ENCODE measurements around the gene YIPF1. TPM values are rescaled to one million over a fixed set of nuclear protein-coding genes. Genes with fewer than 3 reads are reported as not detected.

Gene YIPF1
- total RNA-seq = 13.4 and 14.9 TPM in 2 replicates

DNA sequence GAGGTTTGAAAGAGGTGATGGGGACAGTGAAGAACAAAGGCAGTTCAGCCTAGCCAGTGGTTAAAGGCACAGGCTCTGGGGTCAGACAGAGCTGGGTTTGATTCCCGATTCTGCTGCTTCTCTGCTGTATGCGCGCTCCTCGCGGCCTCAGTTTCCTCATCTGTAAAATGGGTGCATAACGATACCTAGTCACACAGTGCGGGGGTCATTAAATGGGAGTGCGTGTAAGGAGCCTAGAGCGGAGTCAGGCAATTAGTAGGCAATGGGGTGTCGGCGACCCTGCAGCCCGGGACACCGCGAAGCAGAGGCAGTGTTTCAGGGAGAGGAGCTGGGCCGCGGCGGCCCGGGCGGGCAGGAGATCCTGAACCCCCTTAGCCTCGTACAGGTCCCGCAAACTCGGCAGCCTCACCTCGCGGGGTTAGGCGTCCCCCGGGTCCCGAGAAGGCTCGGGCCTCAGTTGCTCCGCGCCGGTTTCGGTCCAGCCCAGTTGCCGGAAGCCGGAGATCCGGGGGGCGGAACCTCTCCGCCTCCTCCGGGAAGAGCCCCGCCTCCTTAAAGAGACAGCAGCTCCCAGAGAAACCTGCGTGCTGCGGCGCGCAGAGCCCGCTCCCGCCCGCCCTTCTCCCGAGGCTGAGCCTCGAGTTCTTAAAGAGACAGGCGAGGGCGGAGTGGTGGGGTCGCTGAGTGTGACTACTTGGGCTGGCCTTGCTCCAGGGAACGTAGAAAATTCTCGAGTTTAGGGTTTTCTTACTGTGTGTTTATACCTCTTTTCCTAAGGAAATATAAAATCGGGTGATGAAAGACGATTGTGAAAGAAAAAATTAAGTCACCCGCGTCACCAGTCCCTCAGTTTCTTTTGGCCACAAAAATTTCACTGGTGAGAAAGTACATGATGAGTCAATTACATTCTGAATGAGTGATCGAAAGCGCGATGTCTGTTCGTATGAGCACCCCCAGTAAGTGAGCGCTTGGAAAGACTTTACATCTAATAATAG lies at the start of gene YIPF1:
Gene YIPF1, minus strand, starts transcription at position 494 of the 995 bp plus-strand sequence. CDS start 860 bp downstream, outside the sequence.
- peak; percentile 88 for DNase-seq

GRCh38 chr1:53938136-53938830 lies 48.7 kb upstream of the YIPF1 start:
- no peak for DNase-seq

- DNase-seq = no peak
Observed at GRCh38 chr1:53936430-53936829, 46.8 kb upstream of the YIPF1 start.

DNA sequence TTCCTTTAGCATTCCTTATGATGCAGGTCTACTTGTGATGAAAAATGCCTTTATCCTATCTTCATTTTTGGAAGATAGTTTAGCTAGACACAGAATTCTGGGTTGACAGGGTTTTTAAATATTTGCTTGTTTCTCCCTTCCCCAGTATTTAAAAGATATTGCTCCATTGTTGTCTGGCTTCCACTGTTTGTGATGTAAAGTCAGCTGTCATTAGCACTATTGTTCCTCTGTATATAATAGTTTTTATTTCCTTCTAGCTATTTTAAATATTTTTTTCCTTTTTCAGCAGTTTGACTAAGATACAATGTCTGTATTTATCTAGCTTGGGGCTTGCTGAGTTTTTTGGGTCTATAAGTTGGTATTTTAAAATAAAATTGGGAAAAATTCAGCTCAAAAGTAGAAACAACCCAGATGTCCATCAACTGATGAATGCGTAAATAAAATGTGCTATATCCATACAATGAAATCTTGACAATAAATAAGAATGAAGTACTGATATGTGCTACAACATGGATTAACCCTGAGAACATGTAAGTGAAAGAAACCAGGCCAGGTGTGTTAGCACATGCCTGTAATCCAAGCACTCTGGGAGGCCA lies 44.7 kb upstream of the YIPF1 start:
- no peak for DNase-seq

GRCh38 chr1:53931523-53931922 lies 41.9 kb upstream of the YIPF1 start:
- no peak for DNase-seq

DNA sequence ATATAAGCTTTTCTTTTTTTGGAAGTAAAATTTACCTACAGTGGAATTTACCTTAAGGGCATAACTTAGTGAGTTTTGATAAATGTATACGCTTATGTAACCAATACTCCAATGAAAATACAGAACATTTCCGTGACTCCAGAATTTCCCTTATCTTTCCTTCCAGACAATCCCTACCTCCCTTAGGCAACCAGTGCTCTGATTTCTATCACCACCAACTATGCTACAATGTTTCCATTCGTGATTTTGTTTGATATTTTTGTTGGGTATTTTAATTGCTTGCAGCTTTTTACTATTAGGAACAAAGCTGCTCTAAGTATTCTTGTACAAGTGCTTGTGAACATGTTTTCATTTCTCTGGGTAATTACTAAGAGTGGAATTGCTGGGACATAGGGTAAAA lies 41.3 kb upstream of the YIPF1 start:
- DNase-seq = no peak

GRCh38 chr1:53929246-53929960 lies 39.8 kb upstream of the YIPF1 start:
- DNase-seq = no peak

- DNase-seq = no peak
Observed at GRCh38 chr1:53927376-53927881, 37.8 kb upstream of the YIPF1 start.

DNA sequence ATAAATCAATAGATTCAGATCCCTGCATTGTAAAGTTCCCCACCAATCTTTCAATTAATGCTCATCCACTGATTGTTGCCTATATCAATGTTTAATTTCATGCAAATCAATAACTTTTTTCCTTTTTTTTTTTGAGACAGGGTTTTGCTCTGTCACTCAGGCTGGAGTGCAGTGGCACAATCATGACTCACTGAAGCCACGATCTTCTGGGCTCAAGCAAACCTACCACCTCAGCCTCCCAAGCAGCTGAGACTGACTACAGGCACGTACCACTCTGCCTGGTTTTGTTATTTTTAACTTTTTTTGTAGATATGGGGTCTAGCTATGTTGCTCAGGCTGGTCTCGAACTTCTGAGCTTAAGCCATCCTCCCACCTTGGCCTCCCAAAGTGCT lies 30.1 kb upstream of the YIPF1 start:
- DNase-seq = no peak

DNA sequence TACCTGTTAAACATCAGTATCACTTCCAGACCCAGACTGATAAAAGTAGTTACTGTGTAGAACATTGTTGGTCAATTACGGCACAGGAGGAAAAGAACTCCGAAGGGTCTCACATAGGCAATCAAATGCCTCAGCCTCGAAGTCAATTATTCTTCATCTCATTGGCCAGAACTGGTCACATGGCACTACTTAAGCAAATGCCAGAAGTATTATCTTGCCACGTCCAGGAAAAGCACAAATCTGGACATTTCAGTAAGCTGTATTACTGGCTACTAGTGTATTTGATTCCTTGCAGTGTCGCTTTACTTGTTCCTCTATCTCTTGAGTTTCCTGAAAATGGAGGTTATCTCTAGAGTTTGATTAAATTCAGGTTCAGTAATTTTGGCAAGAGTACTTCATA lies 28.7 kb upstream of the YIPF1 start:
- no peak for DNase-seq

GRCh38 chr1:53913352-53914033 lies 23.9 kb upstream of the YIPF1 start:
- no peak for DNase-seq

- no peak for DNase-seq
Observed at GRCh38 chr1:53911442-53911841, 21.8 kb upstream of the YIPF1 start.

GRCh38 chr1:53909946-53910345 lies 20.3 kb upstream of the YIPF1 start:
- no peak for DNase-seq

DNA sequence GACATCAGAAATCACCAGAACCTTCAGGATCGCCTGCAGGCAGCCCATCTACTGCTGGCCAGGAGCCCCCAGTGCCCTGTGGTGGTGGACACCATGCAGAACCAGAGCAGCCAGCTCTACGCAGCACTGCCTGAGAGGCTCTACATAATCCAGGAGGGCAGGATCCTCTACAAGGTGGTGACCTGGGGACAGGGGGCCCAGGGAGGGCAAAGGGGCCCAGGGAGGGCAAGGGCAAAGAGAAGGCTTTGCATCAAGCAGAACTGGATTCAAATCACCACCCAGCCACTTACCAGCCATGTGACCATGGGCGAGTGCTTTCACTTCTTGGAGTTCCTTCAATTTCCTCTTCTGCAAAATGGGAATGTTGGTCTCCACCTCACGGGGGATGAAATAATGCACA lies 16.5 kb upstream of the YIPF1 start:
- no peak for DNase-seq

GRCh38 chr1:53905509-53905908 lies 15.9 kb upstream of the YIPF1 start:
- DNase-seq = no peak

- no peak for DNase-seq
Observed at GRCh38 chr1:53902235-53903138, 12.9 kb upstream of the YIPF1 start.

DNA sequence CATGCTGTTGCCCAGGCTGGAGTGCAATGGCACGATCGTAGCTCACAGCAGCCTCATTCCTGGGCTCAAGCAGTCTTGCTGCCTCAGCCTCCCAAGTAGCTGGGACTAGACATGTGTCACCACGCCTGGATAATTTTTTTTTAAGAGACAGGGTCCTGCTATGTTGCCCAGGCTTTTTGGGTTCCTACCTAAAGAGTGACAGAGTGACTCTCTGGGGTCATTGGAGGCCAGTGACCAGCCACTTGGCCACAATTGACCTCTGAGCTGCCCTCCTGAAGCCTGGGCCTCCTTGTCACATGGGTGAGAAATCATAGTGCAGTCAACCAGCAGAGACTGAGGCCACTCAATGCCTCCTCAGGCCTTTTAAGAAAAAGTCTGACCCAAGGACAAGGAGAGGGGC lies 10.1 kb upstream of the YIPF1 start:
- no peak for DNase-seq

DNA sequence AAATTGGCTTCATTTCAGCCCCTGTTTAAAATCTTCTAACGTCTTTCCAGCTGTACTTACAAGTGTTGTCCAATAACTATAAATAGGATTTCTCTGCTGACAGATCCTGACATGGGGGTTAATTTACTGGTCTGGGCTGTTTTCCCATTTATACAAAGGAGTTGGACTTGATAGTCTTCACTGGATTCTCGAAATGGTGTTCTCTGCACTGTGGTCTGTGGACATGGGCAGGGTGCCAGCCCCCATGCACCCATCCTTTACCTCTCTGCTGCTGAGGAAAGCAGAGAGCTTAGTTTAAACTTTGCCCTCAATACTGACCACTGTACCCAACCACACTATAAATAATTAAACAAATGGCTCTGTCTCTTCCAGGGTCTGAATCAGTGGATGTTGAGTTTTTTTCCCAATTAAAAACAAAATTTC lies 9.6 kb upstream of the YIPF1 start:
- no peak for DNase-seq

GRCh38 chr1:53896635-53897229 lies 7.1 kb upstream of the YIPF1 start:
- no peak for DNase-seq

DNA sequence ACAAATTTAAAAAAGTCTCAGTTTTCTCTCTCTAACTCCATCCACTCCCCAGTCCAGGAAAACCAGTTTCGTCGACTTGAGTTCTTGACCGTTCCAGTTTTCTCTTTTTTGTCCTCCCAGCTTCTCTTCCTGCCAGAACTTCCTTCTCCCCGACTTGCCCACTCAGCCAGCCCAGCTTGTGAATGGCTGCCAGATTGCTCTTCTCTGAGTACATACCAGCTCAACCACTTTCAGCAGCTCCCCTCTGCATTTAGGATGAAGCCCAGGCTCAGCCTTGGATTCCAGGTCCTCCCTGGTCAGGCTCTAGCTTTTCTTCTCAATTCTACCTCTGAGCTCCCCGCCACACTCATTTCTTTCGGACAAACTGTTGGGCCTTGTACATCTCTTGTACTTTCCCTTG lies 5.8 kb upstream of the YIPF1 start:
- no peak for DNase-seq
